CD14-positive monocyte (primary cell): ENCODE measurements around the gene KRTAP4-9. TPM values are rescaled to one million over a fixed set of nuclear protein-coding genes. Genes with fewer than 3 reads are reported as not detected.
"Not testable (repeated sequence)": the region's sequence is repeated elsewhere in the genome, so short reads cannot be mapped to it uniquely, and the experiment has no call there.

Experiments
- DNase-seq, 3 donors: peaks; one replicate each; pipeline ENCODE4 v3.0.0-alpha.2; 2011 to 2022
- H2AFZ ChIP-seq: 2 replicates; pipeline ENCODE4 v1.6.0; 2012; ENCODE audit warnings: mild to moderate bottlenecking, low read depth, low read length, inconsistent platforms; ENCODE audit not compliant: insufficient read depth, poor library complexity, severe bottlenecking
- H3K27ac ChIP-seq, 2 donors: 1 replicate in 1 of 2; 2 replicates in 1 of 2; pipeline ENCODE4 v1.5.1; 2012 to 2013; ENCODE audit warnings: low read length in 2 of 2, control low read depth in 1 of 2, inconsistent platforms in 1 of 2, low read depth in 1 of 2, mild to moderate bottlenecking in 1 of 2
- H3K27me3 ChIP-seq, 2 donors: one replicate each; pipeline versions ENCODE4 v1.6.0 to v1.6.1; 2011 to 2013; ENCODE audit warnings: low read length in 2 of 2; ENCODE audit not compliant: control insufficient read depth in 2 of 2, insufficient read depth in 2 of 2
- H3K36me3 ChIP-seq, 2 donors: replicated peaks in 1 of 2; 1 replicate in 1 of 2; 2 replicates in 1 of 2; pipeline versions ENCODE4 v1.5.1 to v1.6.1; 2012 to 2013; ENCODE audit warnings: low read length in 2 of 2, control low read depth in 1 of 2, inconsistent platforms in 1 of 2, mild to moderate bottlenecking in 1 of 2; ENCODE audit not compliant: insufficient read depth in 2 of 2, control insufficient read depth in 1 of 2
- H3K4me1 ChIP-seq, 2 donors: 1 replicate in 1 of 2; 2 replicates in 1 of 2; pipeline versions ENCODE4 v1.5.1 to v1.6.1; 2012 to 2013; ENCODE audit warnings: low read length in 2 of 2, control low read depth in 1 of 2, inconsistent platforms in 1 of 2, mild to moderate bottlenecking in 1 of 2, moderate library complexity in 1 of 2; ENCODE audit not compliant: insufficient read depth in 2 of 2, control insufficient read depth in 1 of 2
- H3K4me2 ChIP-seq: replicated peaks from 2 replicates; pipeline ENCODE3; 2012; ENCODE audit warnings: low read length, moderate library complexity, mild to moderate bottlenecking; ENCODE audit not compliant: poor library complexity, severe bottlenecking; ENCODE audit errors: extremely low read depth
- H3K4me3 ChIP-seq, 3 experiments: fragments of 200-600 bp in 1 of 3; sonication (generic) in 1 of 3; replicated peaks in 1 of 3; 1 replicate in 2 of 3; 2 replicates in 1 of 3; pipeline ENCODE4 v1.5.1; 2011 to 2013; ENCODE audit warnings: low read length in 3 of 3, mild to moderate bottlenecking in 3 of 3, control low read depth in 2 of 3, low read depth in 2 of 3, inconsistent platforms in 1 of 3, moderate library complexity in 1 of 3
- H3K79me2 ChIP-seq: 2 replicates; pipeline ENCODE4 v1.6.0; 2012; ENCODE audit warnings: mild to moderate bottlenecking, control low read depth, inconsistent platforms, low read length, moderate library complexity; ENCODE audit not compliant: insufficient read depth
- H3K9ac ChIP-seq: 2 replicates; pipeline ENCODE4 v1.6.0; 2017; ENCODE audit warnings: low read length, mild to moderate bottlenecking; ENCODE audit not compliant: insufficient read depth, poor library complexity, severe bottlenecking
- H3K9me3 ChIP-seq, 2 donors: replicated peaks in 1 of 2; 1 replicate in 1 of 2; 2 replicates in 1 of 2; pipeline versions ENCODE4 v1.5.1 to v1.6.1; 2012 to 2013; ENCODE audit warnings: low read length in 2 of 2, control low read depth in 1 of 2; ENCODE audit not compliant: control insufficient read depth in 1 of 2, insufficient read depth in 1 of 2
- H4K20me1 ChIP-seq: 2 replicates; pipeline ENCODE4 v1.6.0; 2012; ENCODE audit warnings: mild to moderate bottlenecking, low read length, control low read depth, moderate library complexity; ENCODE audit not compliant: insufficient read depth
- H3K27ac Mint-ChIP-seq, 7 donors: one replicate each; pipeline ENCODE4 v1.8.0; 2020; ENCODE audit warnings: mild to moderate bottlenecking in 7 of 7, mixed read lengths in 7 of 7, moderate library complexity in 6 of 7, inconsistent platforms in 2 of 7
- H3K27me3 Mint-ChIP-seq, 3 donors: one replicate each; pipeline ENCODE4 v1.8.0; 2021 to 2022; ENCODE audit warnings: low read depth in 3 of 3, mild to moderate bottlenecking in 3 of 3, mixed read lengths in 3 of 3, moderate library complexity in 3 of 3, inconsistent platforms in 1 of 3
- H3K36me3 Mint-ChIP-seq, 2 donors: one replicate each; pipeline ENCODE4 v1.8.0; 2020; ENCODE audit warnings: mixed read lengths in 2 of 2, inconsistent platforms in 1 of 2, mild to moderate bottlenecking in 1 of 2
- H3K4me1 Mint-ChIP-seq: one replicate; pipeline ENCODE4 v1.8.0; 2020; ENCODE audit warnings: mild to moderate bottlenecking, mixed read lengths
- H3K4me3 Mint-ChIP-seq, 2 donors: one replicate each; pipeline ENCODE4 v1.8.0; 2020; ENCODE audit warnings: mild to moderate bottlenecking in 2 of 2, mixed read lengths in 2 of 2, moderate library complexity in 1 of 2
- H3K9me3 Mint-ChIP-seq, 7 donors: one replicate each; pipeline ENCODE4 v1.8.0; 2020 to 2022; ENCODE audit warnings: mixed read lengths in 7 of 7, mild to moderate bottlenecking in 6 of 7, moderate library complexity in 6 of 7, inconsistent platforms in 2 of 7
- WGBS: methylation state at CpG from one replicate; pipeline ENCODE4 v1.1.5; 2013; ENCODE audit warnings: missing lambda C conversion rate; ENCODE audit not compliant: insufficient coverage; 5-methylcytosine and 5-hydroxymethylcytosine counted together
- intact Hi-C, 2 donors: fragments of 100-400 bp; cut with micrococcal nuclease; formaldehyde crosslinking; loops; one replicate each; pipeline versions ENCODE4 v1.15.0 to v1.15.1; 2023
- polyA plus RNA-seq, 3 donors: library from polyadenylated mRNA; depleted of rRNA in 1 of 3; unstranded in 2 of 3; stranded (reverse) in 1 of 3; fragments of 300-500 nt in 2 of 3; fragments of >200 nt in 1 of 3; fragmentation: Illumina TruSeq in 2 of 3; gene quantifications; 1 replicate in 2 of 3; 2 replicates in 1 of 3; pipeline ENCODE4 v1.2.3, GENCODE V29; 2012 to 2021
- TF ChIP-seq, protein P1 (sequence below): fragments of 200-600 bp; IDR thresholded peaks from one replicate; pipeline ENCODE4 v1.8.0; 2022; ENCODE audit warnings: antibody characterized with exemption, mild to moderate bottlenecking

Gene KRTAP4-9
- polyA plus RNA-seq, 3 donors = not detected

DNA sequence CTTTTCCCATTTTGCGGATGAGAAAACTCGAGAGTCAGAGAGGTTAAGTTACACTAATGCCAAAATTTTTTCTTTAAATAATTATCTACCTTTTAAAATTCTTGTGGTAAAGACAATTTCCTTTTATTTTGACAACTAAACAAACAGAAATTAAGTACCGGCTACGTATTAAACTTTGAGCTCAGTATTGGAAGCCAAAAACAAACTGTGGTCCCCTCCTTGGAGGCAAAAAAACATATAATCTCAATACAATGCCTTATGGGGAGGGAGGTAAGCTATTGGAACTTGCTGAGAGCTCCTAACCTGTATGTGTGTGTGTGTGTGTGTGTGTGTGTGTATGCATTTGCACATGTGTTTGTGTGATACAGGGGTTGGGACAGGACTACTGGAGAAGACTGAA lies 41.7 kb upstream of the KRTAP4-9 start:
- peaks cover 0 to 2% (median 0%) of the 10 kb centered on the region in 7 donors for H3K9me3 Mint-ChIP-seq
- peaks cover 0 to 2% of the 10 kb centered on the region in 2 donors for H3K36me3 Mint-ChIP-seq
- H3K4me2 ChIP-seq = no peak overlapping the region
- peaks cover 19 to 26% of the 10 kb centered on the region in 2 donors for H3K27me3 ChIP-seq
- H3K27me3 Mint-ChIP-seq = peaks cover 13 to 30% (median 20%) of the 10 kb centered on the region in 3 donors
- H4K20me1 ChIP-seq = no peaks in the 10 kb centered on the region
- intact Hi-C loops = no loop called here
- H3K79me2 ChIP-seq = no peaks in the 10 kb centered on the region
- no peak overlapping the region for H2AFZ ChIP-seq
- no peak overlapping the region for H3K27ac Mint-ChIP-seq
- H3K36me3 ChIP-seq = no peaks in the 10 kb centered on the region
- no peak overlapping the region for H3K9ac ChIP-seq
- H3K9me3 ChIP-seq = no peaks in the 10 kb centered on the region
- no peak overlapping the region for H3K27ac ChIP-seq
- WGBS = no CpG with 5 or more reads among the region's 4 CpGs
- TF ChIP-seq, protein P1, sequence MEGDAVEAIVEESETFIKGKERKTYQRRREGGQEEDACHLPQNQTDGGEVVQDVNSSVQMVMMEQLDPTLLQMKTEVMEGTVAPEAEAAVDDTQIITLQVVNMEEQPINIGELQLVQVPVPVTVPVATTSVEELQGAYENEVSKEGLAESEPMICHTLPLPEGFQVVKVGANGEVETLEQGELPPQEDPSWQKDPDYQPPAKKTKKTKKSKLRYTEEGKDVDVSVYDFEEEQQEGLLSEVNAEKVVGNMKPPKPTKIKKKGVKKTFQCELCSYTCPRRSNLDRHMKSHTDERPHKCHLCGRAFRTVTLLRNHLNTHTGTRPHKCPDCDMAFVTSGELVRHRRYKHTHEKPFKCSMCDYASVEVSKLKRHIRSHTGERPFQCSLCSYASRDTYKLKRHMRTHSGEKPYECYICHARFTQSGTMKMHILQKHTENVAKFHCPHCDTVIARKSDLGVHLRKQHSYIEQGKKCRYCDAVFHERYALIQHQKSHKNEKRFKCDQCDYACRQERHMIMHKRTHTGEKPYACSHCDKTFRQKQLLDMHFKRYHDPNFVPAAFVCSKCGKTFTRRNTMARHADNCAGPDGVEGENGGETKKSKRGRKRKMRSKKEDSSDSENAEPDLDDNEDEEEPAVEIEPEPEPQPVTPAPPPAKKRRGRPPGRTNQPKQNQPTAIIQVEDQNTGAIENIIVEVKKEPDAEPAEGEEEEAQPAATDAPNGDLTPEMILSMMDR = no peak
- no peak for DNase-seq
- no peaks in the 10 kb centered on the region for H3K4me1 ChIP-seq
- no peaks in the 10 kb centered on the region for H3K4me1 Mint-ChIP-seq
- no peak overlapping the region for H3K4me3 Mint-ChIP-seq
- no peak overlapping the region for H3K4me3 ChIP-seq

DNA sequence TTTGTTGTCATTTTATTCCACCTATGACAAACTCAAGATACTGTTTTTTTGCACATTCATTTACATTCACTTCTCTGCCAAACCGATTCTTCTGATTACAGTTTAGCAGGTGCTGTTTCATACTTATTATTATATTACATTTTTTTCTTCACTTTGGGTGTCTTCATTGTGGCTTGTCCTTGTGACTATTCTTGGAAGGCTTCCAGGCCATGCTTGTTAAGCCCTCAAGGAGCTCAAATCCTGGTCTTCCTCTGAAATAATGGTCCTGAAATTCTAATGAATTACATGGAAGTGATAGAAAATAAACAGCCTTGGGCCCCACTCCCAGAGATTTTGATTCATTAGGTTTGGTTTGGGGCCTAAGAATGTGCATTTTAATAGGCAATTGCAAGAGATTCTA lies 40.9 kb upstream of the KRTAP4-9 start:
- H3K4me1 ChIP-seq = no peaks in the 10 kb centered on the region
- DNase-seq = no peak
- H3K27ac ChIP-seq = no peak overlapping the region
- Mint-ChIP-seq H3K27ac (no peak overlapping the region), H3K4me3 (no peak overlapping the region), H3K4me1 (no peaks in the 10 kb centered on the region), H3K27me3 (peaks cover 12 to 22% (median 19%) of the 10 kb centered on the region in 3 donors), H3K9me3 (peaks cover 0 to 2% (median 0%) of the 10 kb centered on the region in 7 donors), H3K36me3 (peaks cover 0 to 2% of the 10 kb centered on the region in 2 donors)
- H3K36me3 ChIP-seq = no peaks in the 10 kb centered on the region
- H3K79me2 ChIP-seq = no peaks in the 10 kb centered on the region
- WGBS = no CpG with 5 or more reads among the region's 1 CpG
- intact Hi-C loops = no loop called here
- H3K4me2 ChIP-seq = no peak overlapping the region
- no peak overlapping the region for H3K4me3 ChIP-seq
- H2AFZ ChIP-seq = no peak overlapping the region
- no peak overlapping the region for H3K9ac ChIP-seq
- H3K27me3 ChIP-seq = peaks cover 18 to 19% of the 10 kb centered on the region in 2 donors
- TF ChIP-seq, protein P1 = no peak
- H3K9me3 ChIP-seq = no peaks in the 10 kb centered on the region
- H4K20me1 ChIP-seq = no peaks in the 10 kb centered on the region

DNA sequence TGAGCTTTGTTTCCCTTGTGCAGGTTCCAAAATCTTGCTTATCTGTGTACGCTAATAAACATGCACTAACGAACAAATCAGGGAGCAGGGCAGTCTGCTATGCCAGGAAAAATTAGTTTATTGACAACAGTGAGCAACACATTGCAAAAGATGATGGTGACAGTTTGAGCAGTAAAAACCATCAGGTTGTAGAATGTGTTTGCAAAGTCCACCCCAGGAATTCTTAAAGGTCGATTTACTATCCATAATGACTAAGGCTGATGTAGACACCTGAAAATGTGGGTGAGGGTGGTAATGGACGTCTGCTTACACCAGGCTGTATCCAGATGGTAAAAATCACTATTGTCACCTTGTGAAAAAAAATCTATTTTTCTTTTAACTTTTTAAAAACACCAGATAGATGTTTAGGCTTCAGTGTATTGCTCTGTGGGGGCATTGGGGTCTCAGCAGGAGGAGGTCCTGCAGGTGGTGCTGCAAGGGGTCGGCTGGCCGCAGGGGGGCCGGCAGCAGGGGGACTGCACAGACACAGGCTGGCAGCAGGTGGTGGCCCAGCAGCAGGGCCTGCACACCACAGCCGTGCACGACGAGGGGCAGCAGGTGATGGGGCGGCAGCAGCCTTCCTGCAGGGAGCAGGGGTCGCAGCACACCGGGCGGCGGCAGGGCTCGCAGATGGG lies 40.0 kb upstream of the KRTAP4-9 start:
- H3K27me3 Mint-ChIP-seq = peaks cover 4 to 15% (median 12%) of the 10 kb centered on the region in 3 donors
- intact Hi-C loops, H3K4me3 Mint-ChIP-seq: not testable (repeated sequence)

More for the DNA sequence above, 40.0 kb upstream of the KRTAP4-9 start:
- H3K36me3 ChIP-seq, H3K4me3 ChIP-seq, H4K20me1 ChIP-seq, H3K4me1 Mint-ChIP-seq, H3K79me2 ChIP-seq, H3K36me3 Mint-ChIP-seq, H3K9ac ChIP-seq, H3K4me2 ChIP-seq, H3K9me3 ChIP-seq, H3K4me1 ChIP-seq, H3K27ac Mint-ChIP-seq, DNase-seq, H2AFZ ChIP-seq, H3K27ac ChIP-seq, H3K9me3 Mint-ChIP-seq: not testable (repeated sequence)
- 94% methylated on average over 2 of the region's 16 CpGs for WGBS
- peaks cover 13 to 15% of the 10 kb centered on the region in 2 donors for H3K27me3 ChIP-seq
